Choroid plexus epithelial cell (primary cell): ENCODE data around the gene HSD3B1.

Experiments
- DNase-seq: peaks from one replicate; pipeline ENCODE4 v3.0.0-alpha.2; 2010; ENCODE audit warnings: low read depth
- H3K4me3 ChIP-seq: 2 replicates; pipeline ENCODE4 v1.5.1; 2011; ENCODE audit warnings: low read depth, mild to moderate bottlenecking, control low read depth, low read length, moderate library complexity
- TF ChIP-seq, protein P1 (sequence below): conservative IDR thresholded peaks from 2 replicates; pipeline ENCODE4 v1.5.1; 2011; ENCODE audit warnings: low read depth, mild to moderate bottlenecking, control low read depth, inconsistent platforms, low read length, moderate library complexity

Gene HSD3B1

DNA sequence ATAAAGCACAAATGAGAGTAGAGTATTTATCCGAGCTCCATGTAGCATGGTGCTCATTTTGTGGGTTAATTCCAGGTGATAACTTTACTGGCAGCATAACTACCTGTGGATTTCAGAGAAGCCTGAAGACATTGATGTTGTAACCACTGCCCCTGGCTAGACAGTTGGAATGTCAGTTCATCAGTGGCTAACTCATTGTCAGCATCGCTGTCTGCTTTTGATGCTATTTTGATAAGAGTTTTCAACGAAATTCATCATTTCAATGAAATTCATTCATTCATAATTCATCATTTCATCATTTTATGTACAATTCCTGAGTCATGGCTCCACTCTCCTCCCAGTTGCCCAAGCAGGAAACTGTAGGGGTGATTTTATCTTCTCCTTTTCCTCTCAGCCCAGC is 34.4 kb downstream of the HSD3B1 start:
- TF ChIP-seq, protein P1, sequence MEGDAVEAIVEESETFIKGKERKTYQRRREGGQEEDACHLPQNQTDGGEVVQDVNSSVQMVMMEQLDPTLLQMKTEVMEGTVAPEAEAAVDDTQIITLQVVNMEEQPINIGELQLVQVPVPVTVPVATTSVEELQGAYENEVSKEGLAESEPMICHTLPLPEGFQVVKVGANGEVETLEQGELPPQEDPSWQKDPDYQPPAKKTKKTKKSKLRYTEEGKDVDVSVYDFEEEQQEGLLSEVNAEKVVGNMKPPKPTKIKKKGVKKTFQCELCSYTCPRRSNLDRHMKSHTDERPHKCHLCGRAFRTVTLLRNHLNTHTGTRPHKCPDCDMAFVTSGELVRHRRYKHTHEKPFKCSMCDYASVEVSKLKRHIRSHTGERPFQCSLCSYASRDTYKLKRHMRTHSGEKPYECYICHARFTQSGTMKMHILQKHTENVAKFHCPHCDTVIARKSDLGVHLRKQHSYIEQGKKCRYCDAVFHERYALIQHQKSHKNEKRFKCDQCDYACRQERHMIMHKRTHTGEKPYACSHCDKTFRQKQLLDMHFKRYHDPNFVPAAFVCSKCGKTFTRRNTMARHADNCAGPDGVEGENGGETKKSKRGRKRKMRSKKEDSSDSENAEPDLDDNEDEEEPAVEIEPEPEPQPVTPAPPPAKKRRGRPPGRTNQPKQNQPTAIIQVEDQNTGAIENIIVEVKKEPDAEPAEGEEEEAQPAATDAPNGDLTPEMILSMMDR: no peak
- no peak overlapping the region for H3K4me3 ChIP-seq
- DNase-seq: no peak

DNA sequence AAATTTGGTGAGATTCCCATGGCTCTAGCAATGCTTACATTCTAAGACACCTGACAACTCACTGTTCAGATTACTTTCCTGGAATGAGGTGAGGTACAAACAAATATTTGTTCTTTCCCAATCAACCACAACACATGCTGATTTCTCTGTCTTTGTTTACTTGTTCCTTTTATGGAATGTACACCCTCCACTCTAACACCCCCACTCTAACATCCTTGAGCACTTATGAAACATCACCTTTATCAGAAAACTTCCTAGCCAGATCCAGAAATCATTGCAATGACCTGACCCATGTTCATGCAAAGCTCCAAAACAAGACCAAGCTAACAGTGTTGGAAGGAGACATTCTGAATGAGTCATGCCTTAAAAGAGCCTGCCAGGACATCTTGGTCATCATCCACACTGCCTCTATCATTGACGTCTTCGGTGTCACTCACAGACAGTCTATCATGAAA is 35.5 kb downstream of the HSD3B1 start:
- no peak overlapping the region for H3K4me3 ChIP-seq
- DNase-seq: peak; percentile 5
- TF ChIP-seq, protein P1: no peak

DNA sequence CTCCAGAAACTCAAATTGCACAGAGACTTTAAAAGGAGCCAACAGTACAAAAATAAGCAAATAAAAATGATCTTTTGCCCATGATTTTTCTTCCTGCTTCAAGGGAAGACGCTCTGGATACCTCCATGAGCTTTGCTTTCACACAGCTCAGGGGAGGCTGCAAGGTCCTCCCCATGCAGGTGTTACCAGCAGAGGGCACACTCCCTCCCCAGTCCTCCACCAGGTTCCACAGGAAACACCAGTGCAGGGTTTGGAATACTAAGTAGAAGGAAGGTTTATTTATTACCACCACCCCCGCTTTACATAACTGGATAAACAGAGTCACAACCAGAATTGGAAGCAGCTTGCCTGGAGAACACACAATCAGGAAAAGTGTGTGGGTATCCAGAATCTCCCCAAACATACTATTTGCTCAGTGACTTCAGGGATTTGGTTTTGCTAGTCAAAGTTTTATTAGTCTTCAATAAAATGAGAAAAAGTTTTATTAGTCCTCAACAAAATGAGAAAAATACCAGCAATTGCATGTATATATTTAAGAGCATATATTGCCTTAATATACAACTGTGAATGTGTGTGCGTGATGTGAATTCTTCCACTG is 37.3 kb downstream of the HSD3B1 start:
- TF ChIP-seq, protein P1: peak; percentile 61

DNA sequence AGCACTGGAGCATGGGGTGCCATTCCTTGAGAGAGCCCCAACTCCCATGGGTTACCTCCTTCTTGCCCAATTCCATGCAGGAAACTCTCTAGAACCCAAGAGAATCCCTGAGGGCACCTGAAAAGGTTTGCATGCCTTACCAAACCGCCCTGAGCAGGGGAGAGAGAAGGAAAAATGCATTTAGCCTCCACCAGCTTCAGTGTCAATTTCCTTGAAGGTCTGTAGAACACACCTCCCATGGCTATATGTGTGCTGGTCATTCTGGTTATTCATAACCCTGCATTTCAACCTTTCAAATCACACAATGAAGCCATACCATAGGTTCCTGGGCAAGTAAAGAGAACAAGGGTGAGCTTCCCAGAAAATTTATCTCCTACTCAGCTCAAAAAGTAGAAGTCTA is 39.6 kb downstream of the HSD3B1 start:
- TF ChIP-seq, protein P1: no peak
- H3K4me3 ChIP-seq: no peak overlapping the region
- DNase-seq: no peak

More for the DNA sequence above, 37.3 kb downstream of the HSD3B1 start:
- no peak overlapping the region for H3K4me3 ChIP-seq
- peak; percentile 19 for DNase-seq

DNA sequence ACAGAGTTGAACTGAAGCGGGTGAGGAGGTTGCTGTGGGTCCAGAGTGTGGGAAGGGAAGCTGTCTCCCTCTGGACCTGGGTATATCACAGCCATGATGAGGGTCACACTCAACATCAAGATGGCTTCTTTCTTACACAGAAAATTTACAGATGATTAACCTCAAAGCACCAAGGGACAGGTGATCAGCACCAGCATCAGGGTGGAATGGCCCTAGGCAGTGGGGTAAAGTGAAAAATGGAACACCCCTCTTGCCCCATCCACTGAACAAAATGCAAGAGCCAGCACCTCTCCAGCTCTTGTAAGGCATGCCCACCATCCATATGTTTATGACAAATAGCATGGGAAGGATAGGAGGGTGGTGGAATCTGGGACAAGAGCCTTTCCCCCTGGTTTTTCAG is 40.3 kb downstream of the HSD3B1 start:
- no peak for DNase-seq
- H3K4me3 ChIP-seq: no peak overlapping the region
- TF ChIP-seq, protein P1: no peak

DNA sequence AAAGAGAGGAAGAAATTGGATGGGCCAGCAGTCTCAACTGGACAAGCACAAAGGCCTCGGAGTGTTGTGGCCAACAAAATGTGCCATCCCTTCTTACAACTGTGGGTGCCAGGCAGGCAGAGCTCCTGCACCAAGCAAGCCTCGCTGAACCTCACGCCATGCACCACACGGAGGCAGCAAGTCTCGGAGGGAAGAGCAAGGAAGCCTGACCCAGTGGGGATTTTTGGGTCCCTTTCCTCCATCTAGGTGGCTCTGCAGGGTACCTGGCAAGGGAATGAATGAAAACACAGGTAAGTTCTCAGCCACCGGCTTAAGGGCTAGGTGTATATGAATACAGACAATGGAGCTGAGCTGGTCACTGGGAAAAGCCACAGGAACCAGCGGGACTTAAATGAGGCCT is 40.8 kb downstream of the HSD3B1 start:
- no peak for DNase-seq
- no peak overlapping the region for H3K4me3 ChIP-seq
- TF ChIP-seq, protein P1: no peak

DNA sequence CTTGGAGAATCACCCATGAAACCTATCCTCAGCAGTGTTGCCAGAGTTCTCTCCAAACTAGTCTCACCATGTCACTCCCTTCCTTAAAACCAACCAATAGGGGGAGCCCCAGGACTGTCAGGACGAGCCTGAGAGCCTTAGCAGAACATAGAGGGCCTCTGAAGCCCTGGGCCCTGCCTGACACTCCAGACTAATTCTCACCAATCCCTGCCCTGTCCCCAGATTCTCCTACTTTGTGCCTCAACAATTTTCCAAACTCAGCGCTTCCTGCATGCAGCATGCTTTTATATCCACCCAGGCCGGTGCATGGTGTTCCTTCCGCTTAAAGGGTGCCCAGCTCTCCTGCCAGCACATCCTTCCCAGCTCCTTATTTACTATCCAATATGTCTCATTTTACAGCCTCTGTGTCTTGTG is 42.7 kb downstream of the HSD3B1 start:
- TF ChIP-seq, protein P1: peak; percentile 81
- no peak overlapping the region for H3K4me3 ChIP-seq
- peak; percentile 92 for DNase-seq
